Liver (tissue), 9 donors: ENCODE results near the gene SH2D3C. TPM values are rescaled to one million over a fixed set of nuclear protein-coding genes. Genes with fewer than 3 reads are reported as not detected.

Experiments used
- DNase-seq: peaks from one replicate; pipeline ENCODE4 v3.0.0-alpha.2; 2017; ENCODE audit warnings: low spot score
- H3K27ac ChIP-seq, 2 donors: one replicate each; pipeline ENCODE4 v1.7.0; 2013; ENCODE audit warnings: inconsistent platforms in 2 of 2, low read length in 2 of 2, control low read depth in 1 of 2, low read depth in 1 of 2, mild to moderate bottlenecking in 1 of 2
- H3K27me3 ChIP-seq, 4 donors: one replicate each; pipeline versions ENCODE4 v1.6.1 to v1.7.0; 2013; ENCODE audit warnings: low read length in 3 of 4, inconsistent platforms in 1 of 4, mild to moderate bottlenecking in 1 of 4, moderate library complexity in 1 of 4; ENCODE audit not compliant: control insufficient read depth in 4 of 4, insufficient read depth in 4 of 4
- H3K36me3 ChIP-seq, 4 donors: one replicate each; pipeline versions ENCODE4 v1.6.1 to v1.7.0; 2013; ENCODE audit warnings: low read length in 3 of 4, mild to moderate bottlenecking in 3 of 4, low read depth in 1 of 4, moderate library complexity in 1 of 4; ENCODE audit not compliant: control insufficient read depth in 4 of 4, insufficient read depth in 3 of 4
- H3K4me1 ChIP-seq, 4 donors: one replicate each; pipeline versions ENCODE4 v1.6.1 to v1.7.0; 2013; ENCODE audit warnings: low read length in 3 of 4, mild to moderate bottlenecking in 3 of 4, moderate library complexity in 1 of 4; ENCODE audit not compliant: control insufficient read depth in 4 of 4, insufficient read depth in 4 of 4
- H3K4me3 ChIP-seq, 3 donors: one replicate each; pipeline versions ENCODE4 v1.6.1 to v1.7.0; 2013; ENCODE audit warnings: low read length in 3 of 3, control low read depth in 1 of 3, low read depth in 1 of 3, mild to moderate bottlenecking in 1 of 3
- H3K9ac ChIP-seq, 2 donors: one replicate each; pipeline ENCODE4 v1.7.0; 2013; ENCODE audit warnings: low read length in 2 of 2, mild to moderate bottlenecking in 2 of 2, moderate library complexity in 2 of 2, control low read depth in 1 of 2, low read depth in 1 of 2
- H3K9me3 ChIP-seq, 4 donors: one replicate each; pipeline versions ENCODE4 v1.6.1 to v1.7.0; 2013; ENCODE audit warnings: low read length in 3 of 4; ENCODE audit not compliant: control insufficient read depth in 4 of 4
- ATF3 ChIP-seq: IDR thresholded peaks from 2 replicates; pipeline ENCODE4 v1.6.1; 2016; ENCODE audit warnings: antibody characterized with exemption
- EGR1 ChIP-seq, 2 donors: IDR thresholded peaks; 2 replicates each; pipeline ENCODE4 v1.6.1; 2016 to 2018; ENCODE audit warnings: antibody characterized with exemption in 2 of 2, low read depth in 2 of 2
- FOXA1 ChIP-seq: IDR thresholded peaks from 2 replicates; pipeline ENCODE4 v1.6.1; 2016; ENCODE audit warnings: antibody characterized with exemption
- FOXA2 ChIP-seq: IDR thresholded peaks from 2 replicates; pipeline ENCODE4 v1.6.1; 2016; ENCODE audit warnings: antibody characterized with exemption
- GABPA ChIP-seq, 2 donors: IDR thresholded peaks in 1 of 2; conservative IDR thresholded peaks in 1 of 2; 2 replicates each; pipeline ENCODE4 v1.6.1; 2016; ENCODE audit warnings: antibody characterized with exemption in 2 of 2, mild to moderate bottlenecking in 1 of 2, moderate library complexity in 1 of 2
- HNF4A ChIP-seq, 2 donors: conservative IDR thresholded peaks; 2 replicates each; pipeline ENCODE4 v1.6.1; 2016; ENCODE audit warnings: antibody characterized with exemption in 2 of 2, mild to moderate bottlenecking in 2 of 2
- JUND ChIP-seq, 2 donors: IDR thresholded peaks; 2 replicates each; pipeline ENCODE4 v1.6.1; 2016; ENCODE audit warnings: antibody characterized with exemption in 2 of 2
- MAX ChIP-seq: IDR thresholded peaks from 2 replicates; pipeline ENCODE4 v1.6.1; 2016; ENCODE audit warnings: antibody characterized with exemption
- NR2F2 ChIP-seq: IDR thresholded peaks from 2 replicates; pipeline ENCODE4 v1.6.1; 2016; ENCODE audit warnings: antibody characterized with exemption
- RAD21 ChIP-seq, 2 donors: IDR thresholded peaks; 2 replicates each; pipeline ENCODE4 v1.6.1; 2016; ENCODE audit warnings: antibody characterized with exemption in 2 of 2, mild to moderate bottlenecking in 2 of 2
- REST ChIP-seq: IDR thresholded peaks from 2 replicates; pipeline ENCODE4 v1.6.1; 2016; ENCODE audit warnings: antibody characterized with exemption, mild to moderate bottlenecking
- RXRA ChIP-seq, 2 donors: IDR thresholded peaks; 2 replicates each; pipeline ENCODE4 v1.6.1; 2017 to 2018; ENCODE audit warnings: antibody characterized with exemption in 2 of 2, mild to moderate bottlenecking in 1 of 2
- SP1 ChIP-seq: IDR thresholded peaks from 2 replicates; pipeline ENCODE4 v1.6.1; 2018; ENCODE audit warnings: antibody characterized with exemption, mild to moderate bottlenecking
- YY1 ChIP-seq: IDR thresholded peaks from 2 replicates; pipeline ENCODE4 v1.6.1; 2016; ENCODE audit warnings: antibody characterized with exemption, mild to moderate bottlenecking
- WGBS: extraction: QIAGEN DNeasy Blood & Tissue Kit; methylation state at CpG from one replicate; pipeline ENCODE4 v1.1.7; 2013; 5-methylcytosine and 5-hydroxymethylcytosine counted together
- polyA plus RNA-seq, 2 donors: library from polyadenylated mRNA; stranded (reverse) in 1 of 2; unstranded in 1 of 2; fragments of 200-250 nt in 1 of 2; fragments of >200 nt in 1 of 2; fragmentation: Nextera tagmentation in 1 of 2; extraction: Ambion mirVana in 1 of 2; gene quantifications; one replicate each; pipeline versions ENCODE4 v1.2.1 to v1.2.3, GENCODE V29; 2013 to 2015
- total RNA-seq, 2 donors: library from RNA; depleted of rRNA; stranded (reverse); fragments of >200 nt; gene quantifications; one replicate each; pipeline ENCODE4 v1.2.3, GENCODE V29; 2014
- donor health status: healthy.
- donor health status: healthy.
- donor health status: healthy.
- donor health status: healthy.
- donor health status: healthy.

SH2D3C gene
- total and polyA plus RNA-seq, 4 donors, result 2.2 to 5.1 (median 3.9) TPM

- H3K36me3 ChIP-seq, result no peaks in the 10 kb centered on the region
- H3K9me3 ChIP-seq, result no peaks in the 10 kb centered on the region
- H3K9ac ChIP-seq, result no peak overlapping the region
- peaks cover 0 to 7% (median 3%) of the 10 kb centered on the region in 4 donors for H3K4me1 ChIP-seq
- H3K27me3 ChIP-seq, result no peaks in the 10 kb centered on the region
- H3K27ac ChIP-seq, result no peak overlapping the region
- TF ChIP-seq HNF4A (conservative IDR thresholded peaks at IDR 0.05) (no peak), FOXA2 (no peak), RXRA (IDR thresholded peaks at IDR 0.05) (no peak), JUND (IDR thresholded peaks at IDR 0.05) (no peak), REST (no peak)
- H3K4me3 ChIP-seq, result no peak overlapping the region
- 93% methylated on average over 10 of the region's 10 CpGs for WGBS
- DNase-seq, result no peak
These were observed 68.2 kb downstream of the SH2D3C start for GRCh38 chr9:127710204-127710783.

- Histone ChIP-seq H3K4me3 (no peak overlapping the region), H3K4me1 (no peaks in the 10 kb centered on the region), H3K27ac (no peak overlapping the region), H3K9me3 (no peaks in the 10 kb centered on the region), H3K36me3 (no peaks in the 10 kb centered on the region), H3K9ac (no peak overlapping the region), H3K27me3 (no peaks in the 10 kb centered on the region)
- TF ChIP-seq EGR1 (IDR thresholded peaks at IDR 0.05; ENCODE audit: low read depth in 2 of 2) (no peak), HNF4A (conservative IDR thresholded peaks at IDR 0.05) (no peak)
- WGBS, result 92% methylated on average over 8 of the region's 8 CpGs
- no peak for DNase-seq
These were observed 69.4 kb downstream of the SH2D3C start for GRCh38 chr9:127708952-127709587.

- Histone ChIP-seq H3K9ac (no peak overlapping the region), H3K4me3 (no peak overlapping the region), H3K27me3 (no peaks in the 10 kb centered on the region), H3K4me1 (no peaks in the 10 kb centered on the region), H3K27ac (no peak overlapping the region), H3K36me3 (no peaks in the 10 kb centered on the region), H3K9me3 (no peaks in the 10 kb centered on the region)
- TF ChIP-seq MAX, result no peak
- no peak for TF ChIP-seq HNF4A (conservative IDR thresholded peaks at IDR 0.05)
- no peak for TF ChIP-seq REST
- TF ChIP-seq YY1, result no peak
- no peak for TF ChIP-seq FOXA1
- TF ChIP-seq GABPA (IDR thresholded peaks at IDR 0.05 in 1 of 2, conservative IDR thresholded peaks at IDR 0.05 in 1 of 2), result no peak
- TF ChIP-seq NR2F2, result no peak
- TF ChIP-seq SP1, result no peak
- TF ChIP-seq ATF3, result no peak
- TF ChIP-seq RAD21 (IDR thresholded peaks at IDR 0.05), result no peak
- no peak for DNase-seq
- 48% methylated on average over 5 of the region's 5 CpGs for WGBS
These were observed 70.7 kb downstream of the SH2D3C start for GRCh38 chr9:127707766-127708165.
